RKO (cell line): ENCODE results near the gene DNAJC30.
A peak's percentile ranks its signal among the peaks of the same experiment; 100 is the strongest.

Experiments
- DNase-seq: peaks from one replicate; pipeline ENCODE4 v3.0.0-alpha.2; 2016; ENCODE audit warnings: low spot score

DNAJC30 gene

GRCh38 chr7:73707045-73707631 is 23.9 kb upstream of the DNAJC30 start:
- no peak for DNase-seq

- peak; percentile 52 for DNase-seq
Observed at GRCh38 chr7:73706126-73707044, 23.1 kb upstream of the DNAJC30 start.

GRCh38 chr7:73705551-73705920 is 22.3 kb upstream of the DNAJC30 start:
- DNase-seq, result no peak

GRCh38 chr7:73704640-73705550 is 21.6 kb upstream of the DNAJC30 start:
- DNase-seq, result no peak

GRCh38 chr7:73703757-73704639 is 20.7 kb upstream of the DNAJC30 start:
- DNase-seq, result no peak

GRCh38 chr7:73703225-73703624 is 20.0 kb upstream of the DNAJC30 start:
- no peak for DNase-seq

GRCh38 chr7:73702665-73703064 is 19.4 kb upstream of the DNAJC30 start:
- DNase-seq, result no peak

- DNase-seq, result no peak
Observed at GRCh38 chr7:73702226-73702625, 19.0 kb upstream of the DNAJC30 start.

- DNase-seq, result peak; percentile 76
Observed at GRCh38 chr7:73701357-73701995, 18.2 kb upstream of the DNAJC30 start.

- DNase-seq, result no peak
Observed at GRCh38 chr7:73700581-73701134, 17.4 kb upstream of the DNAJC30 start.

GRCh38 chr7:73700069-73700423 is 16.8 kb upstream of the DNAJC30 start:
- no peak for DNase-seq

GRCh38 chr7:73699370-73700068 is 16.3 kb upstream of the DNAJC30 start:
- no peak for DNase-seq

- no peak for DNase-seq
Observed at GRCh38 chr7:73698410-73698809, 15.2 kb upstream of the DNAJC30 start.

- DNase-seq, result no peak
Observed at GRCh38 chr7:73696372-73696771, 13.1 kb upstream of the DNAJC30 start.

- no peak for DNase-seq
Observed at GRCh38 chr7:73690646-73691045, 7.4 kb upstream of the DNAJC30 start.

- no peak for DNase-seq
Observed at GRCh38 chr7:73688288-73688687, 5.0 kb upstream of the DNAJC30 start.

- DNase-seq, result no peak
Observed at GRCh38 chr7:73685311-73685710, 2.1 kb upstream of the DNAJC30 start.

- peak; percentile 49 for DNase-seq
Observed at GRCh38 chr7:73683788-73684693, 788 bp upstream of the DNAJC30 start.

GRCh38 chr7:73682745-73683055 is 553 bp downstream of the DNAJC30 start:
- DNase-seq, result no peak
